HG03103 (cell line): Measurements from ENCODE around the gene KIF21B.

Experiments
- ATAC-seq: cut with Tn5 transposase; IDR thresholded peaks from one replicate; pipeline ENCODE4 v1.9.1; 2021; ENCODE audit warnings: low read depth; ENCODE audit not compliant: unreplicated experiment

The KIF21B gene

GRCh38 chr1:200998323-200998722 lies 25.2 kb downstream of the KIF21B start:
- no peak for ATAC-seq

- no peak for ATAC-seq
Observed at GRCh38 chr1:200992382-200993048, 31.0 kb downstream of the KIF21B start.

GRCh38 chr1:200991097-200991614 lies 32.4 kb downstream of the KIF21B start:
- no peak for ATAC-seq

- no peak for ATAC-seq
Observed at GRCh38 chr1:200990114-200990513, 33.4 kb downstream of the KIF21B start.

GRCh38 chr1:200989337-200989736 lies 34.2 kb downstream of the KIF21B start:
- ATAC-seq = no peak

- ATAC-seq = no peak
Observed at GRCh38 chr1:200988693-200989092, 34.8 kb downstream of the KIF21B start.

- no peak for ATAC-seq
Observed at GRCh38 chr1:200985481-200985880, 38.0 kb downstream of the KIF21B start.

GRCh38 chr1:200983035-200983561 lies 40.4 kb downstream of the KIF21B start:
- no peak for ATAC-seq

GRCh38 chr1:200982071-200982945 lies 41.2 kb downstream of the KIF21B start:
- no peak for ATAC-seq

- no peak for ATAC-seq
Observed at GRCh38 chr1:200981278-200981677, 42.2 kb downstream of the KIF21B start.

- no peak for ATAC-seq
Observed at GRCh38 chr1:200980873-200981272, 42.6 kb downstream of the KIF21B start.

- no peak for ATAC-seq
Observed at GRCh38 chr1:200980452-200980772, 43.1 kb downstream of the KIF21B start.

- ATAC-seq = no peak
Observed at GRCh38 chr1:200979574-200980451, 43.7 kb downstream of the KIF21B start.

- ATAC-seq = no peak
Observed at GRCh38 chr1:200977071-200977754, 46.3 kb downstream of the KIF21B start.

GRCh38 chr1:200976634-200977033 lies 46.9 kb downstream of the KIF21B start:
- ATAC-seq = no peak

GRCh38 chr1:200975458-200975857 lies 48.1 kb downstream of the KIF21B start:
- no peak for ATAC-seq

GRCh38 chr1:200974711-200975110 lies 48.8 kb downstream of the KIF21B start:
- no peak for ATAC-seq

GRCh38 chr1:200973937-200974657 lies 49.4 kb downstream of the KIF21B start:
- ATAC-seq = no peak

- no peak for ATAC-seq
Observed at GRCh38 chr1:200972985-200973742, 50.4 kb downstream of the KIF21B start.
